ELR (cell line): ENCODE results near the gene ZFP37.
"Not testable (repeated sequence)": the region's sequence is repeated elsewhere in the genome, so short reads cannot be mapped to it uniquely, and the experiment has no call there.

Source experiments
- DNase-seq: peaks from one replicate; pipeline ENCODE4 v3.0.0-alpha.2; 2015; ENCODE audit warnings: low read depth

ZFP37 gene

GRCh38 chr9:113056191-113057106, at the start of gene ZFP37:
ZFP37 (minus strand) TSS chr9:113056724; CDS start chr9:113056688, 36 bp downstream.
- DNase-seq: peak; percentile 95

GRCh38 chr9:113105345-113105744, 48.8 kb upstream of the ZFP37 start:
- DNase-seq: not testable (repeated sequence)

GRCh38 chr9:113095561-113095960, 39.0 kb upstream of the ZFP37 start:
- DNase-seq: no peak

GRCh38 chr9:113089924-113090323, 33.4 kb upstream of the ZFP37 start:
- DNase-seq: not testable (repeated sequence)

GRCh38 chr9:113089143-113089505, 32.6 kb upstream of the ZFP37 start:
- not testable (repeated sequence) for DNase-seq

GRCh38 chr9:113088456-113089142, 32.1 kb upstream of the ZFP37 start:
- DNase-seq: not testable (repeated sequence)

GRCh38 chr9:113062932-113063310, 6.4 kb upstream of the ZFP37 start:
- DNase-seq: not testable (repeated sequence)

- DNase-seq: not testable (repeated sequence)
Measured at GRCh38 chr9:113062256-113062931, 5.9 kb upstream of the ZFP37 start.

- not testable (repeated sequence) for DNase-seq
Measured at GRCh38 chr9:113061072-113061850, 4.7 kb upstream of the ZFP37 start.

- not testable (repeated sequence) for DNase-seq
Measured at GRCh38 chr9:113059581-113060284, 3.2 kb upstream of the ZFP37 start.

- no peak for DNase-seq
Measured at GRCh38 chr9:113057193-113057592, 669 bp upstream of the ZFP37 start.

GRCh38 chr9:113042884-113043657, 13.5 kb downstream of the ZFP37 start:
- peak; percentile 3 for DNase-seq

- DNase-seq: peak; percentile 7
Measured at GRCh38 chr9:113026200-113026599, 30.3 kb downstream of the ZFP37 start.

GRCh38 chr9:113018247-113018646, 38.3 kb downstream of the ZFP37 start:
- no peak for DNase-seq

GRCh38 chr9:113012492-113012891, 44.0 kb downstream of the ZFP37 start:
- no peak for DNase-seq

GRCh38 chr9:113011911-113012381, 44.6 kb downstream of the ZFP37 start, which contains the start of gene ZNF883:
ZNF883 (minus strand) TSS chr9:113012192.
- peak; percentile 64 for DNase-seq

GRCh38 chr9:113005777-113006176, 50.7 kb downstream of the ZFP37 start:
- DNase-seq: no peak

- DNase-seq: peak; percentile 3
Measured at GRCh38 chr9:112997236-112997941, 59.1 kb downstream of the ZFP37 start.
